ENCODE data around the gene ZNF888.
"Not testable (repeated sequence)": the region's sequence is repeated elsewhere in the genome, so short reads cannot be mapped to it uniquely, and the experiment has no call there.

ZNF888 gene

DNA sequence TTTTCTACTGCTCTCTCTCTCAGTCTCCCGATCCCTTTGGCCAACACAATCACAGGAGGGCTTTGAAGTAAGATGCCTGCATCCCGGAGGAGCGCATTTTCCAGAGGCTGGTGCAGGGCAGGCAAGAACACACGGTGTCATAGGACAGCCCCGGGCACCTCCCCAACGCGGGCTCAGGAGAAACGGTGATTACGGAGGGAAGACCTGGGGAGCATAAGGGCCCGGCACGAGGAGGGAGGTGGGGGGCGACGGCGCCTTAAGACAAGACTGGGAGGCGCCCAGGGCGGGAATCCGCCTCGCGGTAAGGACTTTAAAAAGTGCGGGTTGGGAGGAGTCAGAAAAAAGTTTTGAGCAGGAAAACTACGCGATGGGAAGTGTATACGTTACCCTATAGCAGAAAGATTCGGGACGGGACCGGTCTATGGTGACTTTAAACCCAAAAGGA is 18.7 kb upstream of the ZNF888 start:
- no peak for DNase-seq (ENCODE audit: low read depth)

DNA sequence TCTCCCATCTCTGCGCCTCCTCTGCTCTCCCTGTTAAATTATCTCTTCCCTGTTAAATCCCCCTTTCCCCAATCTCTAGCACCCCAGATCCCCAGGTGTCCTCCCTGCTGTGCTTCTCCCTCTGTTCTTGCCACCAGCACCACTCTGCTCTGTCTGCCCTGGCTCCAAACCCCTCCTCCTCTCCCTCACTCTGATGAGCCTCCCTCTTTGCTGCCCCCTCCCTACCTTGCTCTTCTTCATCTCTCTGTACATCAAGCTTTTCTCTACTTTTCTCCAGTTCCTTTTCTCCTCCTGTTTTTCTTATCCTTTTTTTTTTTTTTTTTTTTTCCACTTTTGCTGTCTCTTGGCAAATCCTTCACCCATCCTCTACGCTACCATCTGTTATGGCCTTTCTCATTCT is 18.3 kb upstream of the ZNF888 start:
- DNase-seq (ENCODE audit: low read depth), result not testable (repeated sequence)

DNA sequence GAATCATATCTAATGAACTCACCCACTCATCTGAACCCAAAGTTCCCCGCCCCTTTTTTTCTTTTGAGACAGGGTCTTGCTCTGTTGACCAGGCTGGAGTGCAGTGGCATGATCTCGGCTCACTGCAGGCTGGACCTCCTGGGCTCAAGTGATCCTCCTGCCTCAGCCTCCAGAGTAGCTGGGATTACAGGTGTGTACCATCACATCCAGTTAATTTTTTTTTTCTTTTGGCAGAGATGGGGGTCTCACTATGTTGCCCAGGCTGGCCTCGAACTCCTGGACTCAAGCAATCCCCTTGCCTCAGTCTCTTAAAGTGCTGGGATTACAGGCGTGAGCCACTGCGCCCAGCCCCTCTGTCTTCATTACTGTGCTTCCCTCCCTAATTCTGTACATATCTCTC is 17.7 kb upstream of the ZNF888 start:
- DNase-seq (ENCODE audit: low read depth), result not testable (repeated sequence)

DNA sequence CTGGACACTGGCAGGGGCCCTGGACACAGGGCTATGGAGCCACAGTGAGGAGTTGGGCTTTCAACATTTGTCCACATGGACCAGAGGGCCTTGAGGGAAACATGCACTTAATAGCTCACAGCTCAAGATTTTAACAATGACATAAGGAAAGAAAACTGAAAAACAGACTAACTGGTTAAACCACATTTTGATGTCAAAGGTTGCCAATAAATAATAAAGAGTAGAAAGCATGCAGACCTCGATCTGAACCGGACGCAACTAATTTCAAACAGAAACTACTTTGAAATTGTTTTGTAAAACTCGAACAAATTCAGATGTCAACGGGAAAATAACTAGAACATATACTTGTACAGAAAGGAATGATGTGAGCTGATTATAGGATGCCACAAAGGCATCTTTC is 15.5 kb upstream of the ZNF888 start:
- DNase-seq (ENCODE audit: low read depth), result no peak

DNA sequence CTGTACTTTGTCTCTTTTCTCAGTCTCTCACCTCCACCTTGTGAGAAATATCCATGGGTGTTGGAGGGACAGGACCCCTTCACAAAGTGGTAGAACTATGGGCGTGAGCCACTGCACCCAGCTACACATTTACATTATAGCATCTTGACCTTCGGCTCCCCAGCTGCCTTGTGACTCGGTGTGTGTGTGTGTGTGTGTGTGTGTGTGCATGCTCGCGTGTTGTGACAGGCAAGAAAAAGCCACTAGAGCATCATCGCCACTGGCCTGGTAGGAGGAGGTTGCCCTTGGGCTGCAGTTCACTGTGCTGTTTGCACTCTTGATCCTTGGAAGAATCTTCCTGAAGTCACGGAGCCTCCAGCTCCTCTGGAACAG is 13.7 kb upstream of the ZNF888 start:
- no peak for DNase-seq (ENCODE audit: low read depth)

DNA sequence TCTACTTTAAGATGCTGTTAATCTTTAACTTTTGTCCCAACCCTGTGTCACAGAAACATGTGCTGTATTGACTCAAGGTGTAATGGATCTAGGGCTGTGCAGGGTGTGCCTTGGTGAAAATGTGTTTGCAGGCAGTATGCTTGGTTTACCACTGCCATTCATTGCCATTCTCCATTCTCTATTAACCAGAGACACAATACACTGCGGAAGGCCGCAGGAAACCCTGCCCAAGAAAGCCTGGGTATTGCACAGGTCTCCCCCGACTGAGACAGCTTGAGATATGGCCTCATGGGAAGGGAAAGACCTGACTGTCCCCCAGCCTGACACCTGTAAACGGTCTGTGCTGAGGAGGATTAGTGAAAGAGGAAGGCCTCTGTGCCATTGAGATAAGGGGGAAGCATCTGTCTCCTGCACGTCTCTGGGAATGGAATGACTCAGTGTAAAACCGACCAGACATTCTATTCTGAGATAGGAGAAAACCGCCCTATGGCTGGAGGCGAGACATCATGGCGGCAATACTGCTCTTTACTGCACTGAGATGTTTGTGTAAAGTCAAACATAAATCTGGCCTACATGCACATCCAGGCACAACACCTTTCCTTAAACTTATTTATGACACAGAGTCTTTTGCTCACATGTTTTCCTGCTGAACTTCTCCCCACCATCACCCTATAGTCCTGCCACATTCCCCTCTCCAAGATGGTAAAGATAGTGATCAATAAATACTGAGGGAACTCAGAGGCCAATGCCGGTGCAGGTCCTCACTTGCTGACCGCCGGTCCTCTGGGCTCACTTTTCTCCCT is 13.1 kb upstream of the ZNF888 start:
- DNase-seq (ENCODE audit: low read depth), result no peak

DNA sequence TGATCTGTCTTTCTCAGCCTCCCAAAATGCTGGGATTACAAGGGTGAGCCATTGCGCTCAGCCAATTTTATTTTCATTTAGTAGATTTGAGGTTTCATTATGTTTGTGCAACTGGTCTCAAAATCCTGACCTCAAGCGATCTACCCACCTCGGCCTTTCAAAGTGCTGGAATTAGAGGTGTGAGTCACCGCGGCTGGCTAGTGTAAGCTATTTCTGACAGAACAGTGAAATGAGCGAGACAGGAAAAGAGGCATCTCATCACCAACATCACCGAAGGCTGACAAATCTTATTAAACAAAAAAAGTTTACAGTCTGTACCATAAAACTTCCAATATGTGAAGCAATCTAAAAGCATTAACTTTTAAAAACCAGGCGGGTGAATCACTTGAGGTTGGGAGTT is 12.2 kb upstream of the ZNF888 start:
- no peak for DNase-seq (ENCODE audit: low read depth)

DNA sequence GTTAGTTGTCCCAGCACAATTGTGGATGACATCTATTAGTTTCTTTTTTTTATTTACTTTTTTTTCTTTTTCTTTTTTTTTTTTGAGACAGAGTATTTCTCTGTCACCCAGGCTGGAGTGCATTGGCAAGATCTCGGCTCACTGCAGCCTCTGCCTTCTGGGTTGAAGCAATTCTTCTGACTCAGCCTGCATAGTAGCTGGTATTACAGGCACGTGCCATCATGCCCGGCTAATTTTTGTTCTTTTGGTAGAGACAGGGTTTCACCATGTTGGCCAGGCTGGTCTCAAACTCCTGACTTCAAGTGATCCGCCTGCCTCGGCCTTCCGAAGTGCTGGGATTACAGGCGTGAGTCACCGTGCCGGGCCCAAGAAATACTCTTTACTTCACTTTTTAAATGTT is 1.4 kb upstream of the ZNF888 start:
- not testable (repeated sequence) for DNase-seq (ENCODE audit: low read depth)

DNA sequence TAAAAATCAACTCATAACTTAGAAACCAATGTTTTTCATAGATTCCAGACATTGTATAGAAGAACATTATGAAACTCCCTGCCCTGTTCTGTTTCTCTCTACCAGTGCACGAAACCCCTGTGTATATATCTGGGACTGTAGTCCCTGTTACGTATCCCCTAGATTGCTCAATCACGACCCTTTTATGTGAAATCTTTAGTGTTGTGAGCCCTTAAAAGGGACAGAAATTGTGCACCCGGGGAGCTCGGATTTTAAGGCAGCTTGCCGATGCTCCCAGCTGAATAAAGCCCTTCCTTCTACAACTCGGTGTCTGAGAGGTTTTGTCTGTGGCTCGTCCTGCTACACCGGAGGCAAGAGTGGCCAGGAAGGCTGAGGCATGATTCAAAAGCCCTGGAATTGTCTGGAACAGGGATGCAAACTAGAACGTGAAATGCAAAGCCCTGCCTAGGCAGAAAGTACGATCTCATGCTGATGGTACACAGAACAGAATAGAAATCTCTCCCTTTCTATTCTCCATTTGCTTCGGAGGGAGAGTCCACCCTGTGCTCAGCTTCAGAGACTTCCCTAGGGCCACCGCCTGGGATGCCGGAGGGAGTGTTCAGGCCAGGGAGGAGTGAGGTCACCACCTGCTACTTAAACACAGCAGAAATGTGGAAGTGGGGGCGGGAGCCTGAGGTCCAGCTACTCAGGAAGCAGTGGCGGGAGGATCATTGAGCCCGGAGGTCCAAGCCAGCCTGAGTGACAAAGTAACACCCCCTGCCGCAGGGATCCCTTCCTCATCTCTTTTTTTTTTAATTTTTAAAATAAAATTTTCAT is 758 bp upstream of the ZNF888 start:
- DNase-seq (ENCODE audit: low read depth), result no peak

DNA sequence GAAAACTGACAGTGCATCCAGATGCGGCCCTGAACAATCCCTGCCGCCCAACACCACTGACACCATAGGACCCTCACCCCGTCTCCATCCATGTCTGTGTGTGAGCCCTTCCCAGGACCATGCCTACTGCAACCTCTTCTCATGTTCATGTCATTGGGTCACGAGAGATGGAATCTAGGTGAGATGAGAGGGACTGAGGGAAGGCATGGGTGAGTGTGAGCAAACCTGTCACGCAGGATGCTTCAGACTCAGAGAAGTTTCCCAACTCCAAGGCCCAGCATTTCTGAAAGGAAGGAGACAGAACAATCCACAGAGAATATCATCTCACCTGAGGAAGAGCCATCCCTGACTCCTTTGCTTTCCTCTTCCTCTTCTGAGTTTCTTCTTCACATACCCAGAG is 5.7 kb downstream of the ZNF888 start:
- no peak for DNase-seq (ENCODE audit: low read depth)

DNA sequence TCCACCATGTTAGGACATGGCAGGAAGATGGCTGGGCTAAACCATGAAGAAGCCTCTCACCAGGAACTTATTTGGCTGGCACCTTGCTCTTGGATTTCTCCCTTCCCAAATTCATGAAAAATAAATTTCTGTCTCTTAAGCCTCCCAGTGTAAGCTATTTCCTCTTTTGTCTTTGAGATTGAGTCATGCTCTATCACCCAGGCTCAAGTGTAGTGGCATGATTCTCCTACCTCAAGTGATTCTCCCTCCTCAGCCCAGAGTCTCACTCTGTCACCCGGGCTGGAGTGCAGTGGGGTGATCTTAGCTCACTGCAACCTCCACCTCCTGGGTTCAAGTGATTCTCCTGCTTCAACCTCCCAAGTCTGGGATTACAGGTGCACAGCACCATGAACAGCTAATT is 12.6 kb downstream of the ZNF888 start:
- no peak for DNase-seq (ENCODE audit: low read depth)

DNA sequence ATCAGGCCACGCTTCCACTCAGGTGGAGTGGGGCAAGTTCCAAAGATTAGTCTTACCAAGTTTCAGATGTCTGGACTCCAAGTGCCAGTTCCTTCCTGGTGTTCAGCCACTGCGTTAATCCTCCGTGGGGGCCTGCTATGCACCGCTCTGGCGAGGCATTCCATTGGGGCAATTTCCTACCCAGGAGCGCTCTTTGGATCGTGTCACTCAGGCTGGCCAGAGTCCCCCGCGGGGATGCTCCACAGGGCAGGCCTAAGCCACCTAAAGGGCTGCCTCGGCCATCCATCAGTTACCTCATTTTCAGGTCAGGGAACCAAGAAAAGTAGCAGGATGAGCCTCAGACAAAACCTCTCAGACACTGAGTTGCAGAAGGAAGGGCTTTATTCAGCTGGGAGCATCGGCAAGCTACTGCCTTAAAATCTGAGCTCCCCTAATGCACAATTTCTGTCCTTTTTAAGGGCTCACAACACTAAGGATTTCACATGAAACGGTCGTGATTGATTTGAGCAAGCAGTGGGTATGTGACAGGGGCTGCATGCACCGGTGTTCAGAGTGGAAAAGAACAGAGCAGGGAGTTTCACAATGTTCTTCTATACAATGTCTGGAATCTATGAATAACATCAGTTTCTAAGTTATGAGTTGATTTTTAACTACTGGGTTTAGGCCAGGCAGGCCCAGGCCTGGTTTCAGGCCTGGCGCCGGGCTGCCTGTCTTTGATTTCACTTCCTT is 19.0 kb downstream of the ZNF888 start:
- not testable (repeated sequence) for DNase-seq (ENCODE audit: low read depth)

DNA sequence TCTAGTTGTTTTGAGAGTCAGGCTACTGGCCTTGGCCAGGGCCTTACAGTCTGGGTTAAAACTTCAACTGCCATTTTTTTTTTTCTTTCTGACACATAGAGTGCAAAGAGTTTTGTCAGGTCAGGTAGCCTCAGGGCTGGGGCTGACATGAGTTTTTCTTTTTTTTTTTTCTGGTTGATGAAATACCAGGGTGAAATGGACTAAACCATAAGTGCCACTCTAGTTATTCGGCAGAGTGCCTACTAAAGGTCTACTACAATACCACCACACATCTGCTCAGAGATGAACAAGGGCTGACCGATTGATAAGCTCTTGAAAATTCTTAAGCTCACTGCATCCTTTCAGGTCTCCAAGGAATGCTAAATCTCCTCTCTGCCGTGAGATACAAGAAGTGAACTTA is 21.4 kb downstream of the ZNF888 start:
- DNase-seq (ENCODE audit: low read depth), result no peak

DNA sequence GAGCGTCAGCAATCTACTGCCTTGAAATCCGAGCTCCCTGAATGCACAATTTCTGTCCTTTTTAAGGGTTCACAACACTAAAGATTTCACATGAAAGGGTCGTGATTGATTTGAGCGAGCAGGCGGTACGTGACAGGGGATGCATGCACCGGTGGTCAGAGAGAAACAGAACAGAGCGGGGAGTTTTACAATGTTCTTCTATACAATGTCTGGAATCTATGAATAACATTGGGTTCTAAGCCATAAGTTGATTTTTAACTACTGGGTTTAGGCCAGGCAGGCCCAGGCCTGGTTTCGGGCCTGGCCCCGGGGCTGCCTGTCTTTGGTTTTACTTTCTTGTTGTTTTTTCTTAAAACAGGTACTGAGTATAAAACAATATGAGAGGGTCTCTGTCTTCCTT is 24.6 kb downstream of the ZNF888 start:
- DNase-seq (ENCODE audit: low read depth), result not testable (repeated sequence)

DNA sequence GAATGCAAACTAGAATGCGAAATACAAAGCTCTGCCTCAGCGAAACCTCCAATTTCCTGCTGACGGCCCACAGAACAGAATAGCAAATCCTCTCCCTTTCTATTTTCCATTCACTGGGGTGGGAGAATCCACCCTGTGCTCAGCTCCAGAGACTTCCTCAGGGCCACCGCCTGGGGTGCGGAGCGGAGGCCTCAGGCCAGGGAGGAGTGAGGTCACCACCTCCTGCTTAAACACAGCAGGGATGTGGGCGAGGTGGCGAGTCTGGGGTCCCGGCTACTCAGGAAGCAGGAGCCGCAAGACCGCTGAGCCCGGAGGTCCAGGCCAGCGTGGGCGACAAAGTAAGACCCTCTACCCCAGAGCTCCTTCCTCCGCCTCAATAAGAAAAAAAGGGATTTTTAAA is 25.1 kb downstream of the ZNF888 start:
- DNase-seq (ENCODE audit: low read depth), result no peak

DNA sequence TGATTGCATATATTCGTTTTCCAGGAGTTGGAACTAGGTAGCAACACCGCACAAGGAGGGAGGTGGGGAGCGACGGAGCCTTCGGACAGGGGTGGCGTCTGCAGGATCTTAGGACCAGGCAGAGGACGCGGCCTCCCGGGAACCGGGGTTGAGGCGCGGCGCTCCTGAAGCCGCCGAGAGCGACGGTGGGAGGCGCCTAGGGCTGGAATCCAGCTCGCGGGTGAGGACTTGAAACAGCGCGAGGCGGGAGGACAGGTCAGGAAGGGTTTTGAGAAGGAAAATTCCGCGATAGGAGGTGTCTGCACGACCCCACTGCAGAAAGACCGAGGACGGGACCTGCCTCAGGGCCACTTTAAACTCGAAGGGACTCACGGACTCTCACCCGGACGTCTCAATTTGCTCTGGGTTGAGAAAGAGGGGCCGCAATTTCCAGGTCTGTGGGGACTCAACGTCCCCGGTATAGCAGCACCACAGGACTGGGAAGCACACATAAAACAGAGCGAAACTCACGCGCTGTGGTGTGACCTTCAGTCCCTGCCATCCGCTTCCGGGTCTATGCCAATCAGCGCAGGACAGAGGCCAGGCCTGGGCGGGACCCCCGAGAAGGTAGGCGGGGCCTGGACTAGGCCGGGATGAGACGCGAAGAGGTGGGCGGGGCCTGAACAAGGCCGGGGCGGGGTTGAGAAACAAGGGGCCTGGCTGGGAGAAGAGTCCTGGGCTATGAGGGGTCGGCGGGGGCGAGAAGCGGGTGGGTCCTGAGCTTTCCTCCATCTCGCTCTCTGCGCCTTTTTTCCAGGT is 25.9 kb downstream of the ZNF888 start, which contains the start of gene ZNF320:
TSS of gene ZNF320 (minus strand) at position 498 of the 798 bp plus-strand sequence. CDS start 7,380 bp downstream, outside the sequence.
- DNase-seq (ENCODE audit: low read depth), result peak; percentile 83

DNA sequence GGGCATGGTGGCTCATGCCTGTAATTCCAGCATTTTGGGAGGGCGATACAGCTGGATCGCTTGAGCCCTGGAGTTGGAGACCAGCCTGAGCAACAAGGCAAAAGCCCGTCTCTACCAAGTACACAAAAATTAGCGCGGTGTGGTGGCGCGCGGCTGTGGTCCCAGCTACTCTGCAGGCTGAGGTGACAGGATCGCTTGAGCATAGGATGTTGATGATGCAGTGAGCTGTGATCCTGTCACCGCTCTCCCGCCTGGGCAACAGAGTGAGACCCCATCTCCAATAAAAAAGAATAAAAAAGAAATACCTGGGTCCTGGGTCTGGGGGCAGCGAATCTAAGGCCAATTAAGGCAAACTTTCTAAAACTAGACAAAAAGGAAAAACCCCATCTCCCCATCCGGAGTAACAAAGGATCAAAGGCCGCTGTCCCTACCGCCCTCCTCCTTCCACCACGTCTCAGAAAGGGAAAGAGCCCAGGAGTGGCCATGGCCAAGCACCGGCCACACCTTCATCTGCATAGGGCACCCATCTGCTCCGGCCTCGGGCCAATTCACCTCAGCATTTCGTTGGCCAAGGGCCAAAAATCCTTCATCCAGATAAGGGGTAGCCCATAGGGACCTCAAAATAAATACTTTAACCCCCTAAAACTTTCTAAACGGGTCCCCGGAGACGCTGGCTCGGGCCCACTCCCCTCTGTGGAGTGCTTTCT is 26.6 kb downstream of the ZNF888 start:
- no peak for DNase-seq (ENCODE audit: low read depth)

DNA sequence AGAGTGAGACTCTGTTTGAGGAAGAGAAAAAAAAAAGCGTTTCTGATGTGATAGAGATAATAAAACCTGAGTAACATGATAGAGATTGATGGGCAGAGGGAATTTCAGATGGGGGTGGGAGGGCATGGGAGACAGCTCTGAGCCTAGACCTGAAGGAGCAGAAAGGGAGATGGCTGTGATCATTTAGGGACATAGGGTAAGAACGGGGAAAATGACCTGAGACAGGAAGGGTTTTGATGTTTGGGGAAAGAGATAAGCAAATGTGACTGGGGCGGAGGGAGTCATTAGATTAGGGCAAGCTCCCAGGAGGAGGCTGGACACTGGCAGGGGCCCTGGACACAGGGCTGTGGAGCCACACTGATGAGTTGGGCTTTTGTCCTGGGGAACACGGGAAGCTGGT is 31.9 kb downstream of the ZNF888 start:
- no peak for DNase-seq (ENCODE audit: low read depth)

DNA sequence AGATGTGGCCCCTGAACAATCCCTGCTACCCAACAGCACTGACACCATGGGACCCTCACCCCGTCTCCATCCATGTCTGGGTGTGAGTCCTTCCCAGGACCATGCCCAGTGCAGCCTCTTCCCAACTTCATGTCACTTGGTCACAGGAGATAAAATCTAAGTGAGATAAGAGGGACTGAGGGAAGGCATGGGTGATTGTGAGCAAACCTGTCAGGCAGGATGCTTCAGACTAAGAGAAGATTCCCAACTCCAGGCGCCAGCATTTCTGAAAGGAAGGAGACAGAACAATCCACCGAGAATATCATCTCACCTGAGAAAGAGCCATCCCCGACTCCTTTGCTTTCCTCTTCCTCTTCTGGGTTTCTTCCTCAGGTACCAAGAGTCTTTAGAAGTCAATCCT is 33.3 kb downstream of the ZNF888 start:
- DNase-seq (ENCODE audit: low read depth), result no peak

DNA sequence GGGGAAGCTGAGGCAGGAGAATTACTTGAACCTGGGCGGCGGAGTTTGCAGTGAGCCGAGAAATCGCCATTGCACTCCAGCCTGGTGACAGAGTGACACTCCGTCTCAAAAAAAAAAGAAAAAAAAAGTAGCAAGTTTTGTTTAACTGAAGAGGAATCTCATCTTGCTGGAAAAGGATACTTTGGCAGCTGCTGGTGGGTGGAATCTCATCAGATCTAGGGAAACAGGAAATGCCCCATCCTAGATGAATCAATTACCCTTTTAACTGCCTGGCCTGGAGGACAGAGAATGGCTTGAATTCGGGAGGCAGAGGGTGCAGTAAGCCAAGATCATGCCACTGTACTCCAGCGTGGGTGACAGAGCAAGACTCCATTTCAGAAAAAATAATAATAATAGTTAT is 34.2 kb downstream of the ZNF888 start:
- no peak for DNase-seq (ENCODE audit: low read depth)

DNA sequence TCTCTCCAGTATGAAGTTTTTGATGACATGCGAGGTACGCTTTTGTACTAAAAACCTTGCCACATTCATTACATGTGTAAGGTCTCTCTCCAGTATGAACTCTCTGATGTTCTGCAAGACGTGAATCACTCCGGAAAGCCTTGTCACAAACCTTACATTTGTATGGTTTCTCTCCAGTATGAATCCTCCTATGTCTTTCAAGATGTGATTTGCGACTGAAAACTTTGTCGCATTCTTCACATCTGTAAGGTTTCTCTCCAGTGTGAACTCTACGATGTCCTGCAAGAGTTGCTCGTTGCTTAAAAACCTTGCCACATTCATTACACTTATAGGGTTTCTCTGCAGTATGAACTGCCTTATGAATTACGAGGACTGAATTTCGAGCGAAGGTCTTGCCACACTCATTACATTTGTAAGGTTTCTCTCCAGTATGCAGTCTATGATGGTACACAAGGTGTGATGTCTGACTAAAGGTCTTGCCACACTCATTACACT is 42.3 kb downstream of the ZNF888 start:
- DNase-seq (ENCODE audit: low read depth), result no peak

Data from activated T-cell treated with anti-CD3 and anti-CD28 coated beads for 1 hour (primary cell).